Measurements from ENCODE around the gene WDR72. TPM values are rescaled to one million over a fixed set of nuclear protein-coding genes. Genes with fewer than 3 reads are reported as not detected.
"Not testable (repeated sequence)": the region's sequence is repeated elsewhere in the genome, so short reads cannot be mapped to it uniquely, and the experiment has no call there.

WDR72 gene
- total RNA-seq, 4 donors from 2014 or later, result 1.0 to 8.6 (median 4.4) TPM

- no peaks in the 10 kb centered on the region for H3K4me1 ChIP-seq
- H3K27ac ChIP-seq, result no peak overlapping the region
- TF ChIP-seq POLR2A (IDR thresholded peaks at IDR 0.05), result no peak
- no peak for TF ChIP-seq POLR2AphosphoS5 (IDR thresholded peaks at IDR 0.05)
- TF ChIP-seq CTCF (IDR thresholded peaks at IDR 0.05), result no peak
- no peak for TF ChIP-seq EP300 (IDR thresholded peaks at IDR 0.05)
- no peak for DNase-seq (ENCODE audit: low spot score in 2 of 2)
- 59% methylated on average over 4 of the region's 4 CpGs for WGBS
- no peak overlapping the region for H3K4me3 ChIP-seq
- no peaks in the 10 kb centered on the region for H3K27me3 ChIP-seq
- H3K9me3 ChIP-seq, result no peaks in the 10 kb centered on the region
- no peaks in the 10 kb centered on the region for H3K36me3 ChIP-seq
These were observed 211.2 kb downstream of the WDR72 start for GRCh38 chr15:53548236-53548635.

GRCh38 chr15:53540626-53541300 lies 218.7 kb downstream of the WDR72 start:
- H3K27me3 ChIP-seq; H3K4me3 ChIP-seq; DNase-seq (ENCODE audit: low spot score in 2 of 2); H3K9me3 ChIP-seq; H3K36me3 ChIP-seq; H3K4me1 ChIP-seq; H3K27ac ChIP-seq: not testable (repeated sequence)
- 86% methylated on average over 33 of the region's 34 CpGs for WGBS

GRCh38 chr15:53539878-53540277 lies 219.6 kb downstream of the WDR72 start:
- no peaks in the 10 kb centered on the region for H3K9me3 ChIP-seq
- 79% methylated on average over 3 of the region's 3 CpGs for WGBS
- H3K27me3 ChIP-seq, result no peaks in the 10 kb centered on the region
- no peak overlapping the region for H3K4me3 ChIP-seq
- TF ChIP-seq POLR2A (IDR thresholded peaks at IDR 0.05), result no peak
- no peak for TF ChIP-seq CTCF (IDR thresholded peaks at IDR 0.05)
- no peak for TF ChIP-seq POLR2AphosphoS5 (IDR thresholded peaks at IDR 0.05)
- TF ChIP-seq EP300 (IDR thresholded peaks at IDR 0.05), result no peak
- H3K4me1 ChIP-seq, result no peaks in the 10 kb centered on the region
- H3K27ac ChIP-seq, result no peak overlapping the region
- no peaks in the 10 kb centered on the region for H3K36me3 ChIP-seq
- DNase-seq (ENCODE audit: low spot score in 2 of 2), result no peak

- no peak overlapping the region for H3K4me3 ChIP-seq
- TF ChIP-seq CTCF (IDR thresholded peaks at IDR 0.05), result no peak
- TF ChIP-seq EP300 (IDR thresholded peaks at IDR 0.05), result no peak
- no peak for TF ChIP-seq POLR2A (IDR thresholded peaks at IDR 0.05)
- TF ChIP-seq POLR2AphosphoS5 (IDR thresholded peaks at IDR 0.05), result no peak
- DNase-seq (ENCODE audit: low spot score in 2 of 2), result no peak
- H3K27ac ChIP-seq, result no peak overlapping the region
- no peaks in the 10 kb centered on the region for H3K4me1 ChIP-seq
- WGBS, result 84% methylated on average over 6 of the region's 6 CpGs
- no peaks in the 10 kb centered on the region for H3K9me3 ChIP-seq
- no peaks in the 10 kb centered on the region for H3K36me3 ChIP-seq
- H3K27me3 ChIP-seq, result no peaks in the 10 kb centered on the region
These were observed 222.9 kb downstream of the WDR72 start for GRCh38 chr15:53536479-53537120.

- Histone ChIP-seq H3K9me3 (no peaks in the 10 kb centered on the region), H3K27ac (no peak overlapping the region), H3K27me3 (no peaks in the 10 kb centered on the region), H3K4me1 (no peaks in the 10 kb centered on the region), H3K4me3 (no peak overlapping the region), H3K36me3 (no peaks in the 10 kb centered on the region)
- WGBS, result 86% methylated on average over 4 of the region's 4 CpGs
- DNase-seq (ENCODE audit: low spot score in 2 of 2), result no peak
- TF ChIP-seq EP300 (IDR thresholded peaks at IDR 0.05) (no peak), CTCF (IDR thresholded peaks at IDR 0.05) (no peak), POLR2A (IDR thresholded peaks at IDR 0.05) (no peak), POLR2AphosphoS5 (IDR thresholded peaks at IDR 0.05) (no peak)
These were observed 223.6 kb downstream of the WDR72 start for GRCh38 chr15:53535886-53536285.
